GM12873 (cell line): Measurements from ENCODE around the gene PHLDB1.
A peak's percentile ranks its signal among the peaks of the same experiment; 100 is the strongest.

Experiments used
- CTCF ChIP-seq: IDR thresholded peaks from 2 replicates; pipeline ENCODE4 v1.5.1; 2012; ENCODE audit warnings: low read depth, mild to moderate bottlenecking, moderate library complexity, low read length, control low read depth; ENCODE audit not compliant: insufficient read depth; ENCODE audit errors: missing control alignments

Gene PHLDB1

GRCh38 chr11:118694771-118695170 is 87.4 kb downstream of the PHLDB1 start:
- no peak for TF ChIP-seq CTCF

DNA sequence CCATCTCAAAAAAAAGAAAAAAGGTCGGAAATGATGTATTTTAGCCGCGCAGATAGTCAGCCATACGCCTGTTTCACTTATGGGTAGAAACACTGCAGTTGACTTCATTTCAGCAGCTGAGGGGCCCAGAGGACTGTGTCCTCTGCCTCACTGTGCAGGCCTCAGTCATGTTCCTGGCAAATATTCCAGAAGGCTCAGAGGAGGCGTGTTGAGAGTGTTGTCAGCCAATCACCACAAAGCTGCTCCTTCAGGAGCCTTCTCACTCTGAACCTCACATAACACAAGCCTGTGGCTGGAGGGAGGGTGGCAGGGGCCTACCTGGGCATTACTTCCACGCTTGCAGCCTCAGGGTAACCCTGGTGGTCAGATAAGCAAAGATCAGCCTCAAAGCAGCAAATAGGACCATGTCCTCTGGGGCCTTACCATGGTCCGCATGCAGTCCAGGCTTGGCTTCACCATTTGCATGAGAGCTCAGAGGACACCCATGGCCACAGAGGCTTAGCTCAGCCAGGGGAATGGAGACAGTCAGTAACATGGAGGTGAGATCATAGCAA is 89.3 kb downstream of the PHLDB1 start:
- TF ChIP-seq CTCF = peak; percentile 12

- TF ChIP-seq CTCF = no peak
Measured at GRCh38 chr11:118697346-118697745, 89.9 kb downstream of the PHLDB1 start.

DNA sequence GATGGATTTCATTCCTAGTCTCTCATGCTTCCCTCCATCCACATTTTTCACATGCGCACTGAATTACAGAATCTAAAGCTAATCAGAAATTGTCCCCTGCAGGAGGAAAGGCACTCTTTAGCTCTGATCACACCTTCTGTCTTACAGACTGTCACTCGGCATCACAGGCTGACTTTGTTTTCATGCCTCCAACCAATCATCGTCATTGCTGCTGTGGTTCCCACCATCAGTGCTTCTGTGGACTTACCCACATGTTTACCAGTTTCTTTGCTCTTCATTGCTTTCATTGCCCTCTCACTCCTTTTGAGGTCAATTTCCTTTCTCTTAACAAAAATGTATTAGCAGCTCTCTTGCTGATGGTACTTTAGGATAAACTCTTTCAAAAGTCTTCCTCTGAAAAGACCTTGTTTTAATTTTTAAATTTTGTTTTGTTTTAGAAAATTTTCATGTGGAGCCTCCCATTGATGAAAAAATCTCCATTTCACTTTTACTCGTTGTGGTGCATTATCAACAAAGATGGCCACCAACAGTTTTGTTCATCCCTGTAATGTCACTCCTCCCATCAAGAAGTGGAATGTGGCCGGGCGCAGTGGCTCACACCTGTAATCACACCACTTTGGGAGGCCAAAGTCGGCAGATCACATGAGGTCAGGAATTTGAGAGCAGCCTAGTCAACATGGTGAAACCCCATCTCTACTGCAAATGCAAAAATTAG is 92.2 kb downstream of the PHLDB1 start:
- no peak for TF ChIP-seq CTCF

GRCh38 chr11:118703563-118704106 is 96.2 kb downstream of the PHLDB1 start:
- no peak for TF ChIP-seq CTCF

- TF ChIP-seq CTCF = no peak
Measured at GRCh38 chr11:118705111-118705741, 97.8 kb downstream of the PHLDB1 start.
